MG63 (cell line): ENCODE measurements around the gene TFIP11. TPM values are rescaled to one million over a fixed set of nuclear protein-coding genes. Genes with fewer than 3 reads are reported as not detected.
"Not testable (repeated sequence)": the region's sequence is repeated elsewhere in the genome, so short reads cannot be mapped to it uniquely, and the experiment has no call there.

Experiments used
- DNase-seq: peaks from one replicate; pipeline ENCODE4 v3.0.0-alpha.2; 2020
- H3K27me3 ChIP-seq: fragments of 250-450 bp; sonication (Bioruptor Pico); 2 replicates; pipeline ENCODE4 v1.5.1; 2020; ENCODE audit warnings: mild to moderate bottlenecking, moderate library complexity
- H3K36me3 ChIP-seq: fragments of 250-450 bp; sonication (Bioruptor Pico); 2 replicates; pipeline ENCODE4 v1.5.1; 2020; ENCODE audit warnings: mild to moderate bottlenecking, moderate library complexity
- H3K4me3 ChIP-seq: fragments of 250-450 bp; sonication (Bioruptor Pico); 2 replicates; pipeline ENCODE4 v1.5.1; 2020; ENCODE audit warnings: mild to moderate bottlenecking, moderate library complexity
- H3K9me3 ChIP-seq: fragments of 250-450 bp; sonication (Bioruptor Pico); 2 replicates; pipeline ENCODE4 v1.5.1; 2020; ENCODE audit warnings: mild to moderate bottlenecking, moderate library complexity
- total RNA-seq: library from RNA; depleted of rRNA; stranded (reverse); fragments of >200 nt; shearing (Covaris generic); gene quantifications from 2 replicates; pipeline ENCODE4 v1.2.3, GENCODE V29; 2014; ENCODE audit warnings: low replicate concordance

The TFIP11 gene
- total RNA-seq, 1 experiment from 2014 or later = 37.6 TPM

GRCh38 chr22:26546282-26546681 lies 34.0 kb upstream of the TFIP11 start:
- Histone ChIP-seq H3K27me3 (no peaks in the 10 kb centered on the region), H3K9me3 (no peaks in the 10 kb centered on the region), H3K36me3 (no peaks in the 10 kb centered on the region; the same call in 1 of the 2 replicates), H3K4me3 (no peak overlapping the region)
- DNase-seq = no peak

- no peak overlapping the region for H3K4me3 ChIP-seq
- H3K27me3 ChIP-seq = no peaks in the 10 kb centered on the region
- peaks cover under 1% of the 10 kb centered on the region; the same call in 1 of the 2 replicates for H3K36me3 ChIP-seq
- H3K9me3 ChIP-seq = no peaks in the 10 kb centered on the region
- DNase-seq = no peak
Observed at GRCh38 chr22:26545827-26546226, 33.6 kb upstream of the TFIP11 start.

- Histone ChIP-seq H3K4me3 (no peak overlapping the region), H3K27me3 (no peaks in the 10 kb centered on the region), H3K36me3 (peaks cover 4% of the 10 kb centered on the region; the same call in 1 of the 2 replicates), H3K9me3 (no peaks in the 10 kb centered on the region)
- no peak for DNase-seq
Observed at GRCh38 chr22:26545385-26545784, 33.1 kb upstream of the TFIP11 start.

- Histone ChIP-seq H3K4me3 (no peak overlapping the region), H3K27me3 (no peaks in the 10 kb centered on the region), H3K36me3 (peaks cover 4% of the 10 kb centered on the region; the same call in 1 of the 2 replicates), H3K9me3 (no peaks in the 10 kb centered on the region)
- no peak for DNase-seq
Observed at GRCh38 chr22:26544489-26544888, 32.2 kb upstream of the TFIP11 start.

- DNase-seq = no peak
- H3K27me3 ChIP-seq = no peaks in the 10 kb centered on the region
Observed at GRCh38 chr22:26542831-26543230, 30.6 kb upstream of the TFIP11 start.

GRCh38 chr22:26541167-26541819 lies 29.0 kb upstream of the TFIP11 start:
- Histone ChIP-seq H3K4me3 (no peak overlapping the region), H3K36me3 (peaks cover 4% of the 10 kb centered on the region; the same call in 1 of the 2 replicates), H3K9me3 (no peaks in the 10 kb centered on the region), H3K27me3 (no peaks in the 10 kb centered on the region)
- no peak for DNase-seq

More at GRCh38 chr22:26542831-26543230, 30.6 kb upstream of the TFIP11 start:
- Histone ChIP-seq H3K36me3 (peaks cover 4% of the 10 kb centered on the region; the same call in 1 of the 2 replicates), H3K4me3 (no peak overlapping the region), H3K9me3 (no peaks in the 10 kb centered on the region)

- H3K4me3 ChIP-seq = no peak overlapping the region
- peaks cover 4% of the 10 kb centered on the region; the same call in 1 of the 2 replicates for H3K36me3 ChIP-seq
- H3K27me3 ChIP-seq = no peaks in the 10 kb centered on the region
- H3K9me3 ChIP-seq = no peaks in the 10 kb centered on the region
- DNase-seq = no peak
Observed at GRCh38 chr22:26540119-26540518, 27.8 kb upstream of the TFIP11 start.

- no peak for DNase-seq
- Histone ChIP-seq H3K4me3 (no peak overlapping the region), H3K9me3 (no peaks in the 10 kb centered on the region), H3K36me3 (peaks cover 8% of the 10 kb centered on the region; the same call in 1 of the 2 replicates), H3K27me3 (no peaks in the 10 kb centered on the region)
Observed at GRCh38 chr22:26536762-26537134, 24.5 kb upstream of the TFIP11 start.

- Histone ChIP-seq H3K4me3 (no peak overlapping the region), H3K27me3 (no peaks in the 10 kb centered on the region), H3K9me3 (no peaks in the 10 kb centered on the region), H3K36me3 (peaks cover 12% of the 10 kb centered on the region)
- DNase-seq = no peak
Observed at GRCh38 chr22:26536056-26536761, 23.9 kb upstream of the TFIP11 start.

- Histone ChIP-seq H3K4me3 (no peak overlapping the region), H3K9me3 (no peaks in the 10 kb centered on the region), H3K27me3 (no peaks in the 10 kb centered on the region), H3K36me3 (peaks cover 9% of the 10 kb centered on the region)
- no peak for DNase-seq
Observed at GRCh38 chr22:26535603-26535908, 23.3 kb upstream of the TFIP11 start.

GRCh38 chr22:26534874-26535602 lies 22.8 kb upstream of the TFIP11 start:
- Histone ChIP-seq H3K27me3 (no peaks in the 10 kb centered on the region), H3K4me3 (no peak overlapping the region), H3K9me3 (no peaks in the 10 kb centered on the region), H3K36me3 (peaks cover 8% of the 10 kb centered on the region)
- no peak for DNase-seq

GRCh38 chr22:26534171-26534855 lies 22.0 kb upstream of the TFIP11 start:
- Histone ChIP-seq H3K27me3 (no peaks in the 10 kb centered on the region), H3K36me3 (peaks cover 8% of the 10 kb centered on the region), H3K4me3 (no peak overlapping the region), H3K9me3 (no peaks in the 10 kb centered on the region)
- DNase-seq = no peak

- DNase-seq = no peak
- H3K9me3 ChIP-seq = no peaks in the 10 kb centered on the region
- no peak overlapping the region for H3K4me3 ChIP-seq
- no peaks in the 10 kb centered on the region for H3K27me3 ChIP-seq
- peaks cover 8% of the 10 kb centered on the region for H3K36me3 ChIP-seq
Observed at GRCh38 chr22:26529345-26529744, 17.1 kb upstream of the TFIP11 start.

- not testable (repeated sequence) for H3K27me3 ChIP-seq, H3K4me3 ChIP-seq, H3K36me3 ChIP-seq, H3K9me3 ChIP-seq, DNase-seq
Observed at GRCh38 chr22:26528518-26528917, 16.2 kb upstream of the TFIP11 start.

GRCh38 chr22:26527574-26528465 lies 15.5 kb upstream of the TFIP11 start:
- Histone ChIP-seq H3K4me3 (no peak overlapping the region), H3K36me3 (peaks cover 8% of the 10 kb centered on the region)

GRCh38 chr22:26527167-26527566 lies 14.9 kb upstream of the TFIP11 start:
- Histone ChIP-seq H3K36me3 (peaks cover 7% of the 10 kb centered on the region), H3K9me3 (no peaks in the 10 kb centered on the region), H3K4me3 (no peak overlapping the region), H3K27me3 (no peaks in the 10 kb centered on the region)
- DNase-seq = no peak

More at GRCh38 chr22:26527574-26528465, 15.5 kb upstream of the TFIP11 start:
- H3K27me3 ChIP-seq = no peaks in the 10 kb centered on the region
- no peaks in the 10 kb centered on the region for H3K9me3 ChIP-seq
- no peak for DNase-seq
